SK-N-SH (cell line): ENCODE measurements around the gene TMEM87A.

ENCODE experiments used
- EZH2phosphoT487 ChIP-seq: fragments of 200-600 bp; sonication (generic); IDR thresholded peaks from 2 replicates; pipeline ENCODE4 v1.6.1; 2017; ENCODE audit warnings: low read depth, mixed run types, mild to moderate bottlenecking, antibody characterized with exemption, moderate library complexity, borderline replicate concordance
- JUND ChIP-seq: IDR thresholded peaks from 2 replicates; pipeline ENCODE4 v1.4.0; 2012
- MEF2A ChIP-seq: IDR thresholded peaks from 2 replicates; pipeline ENCODE4 v1.4.0; 2012; ENCODE audit warnings: low read depth, borderline replicate concordance
- MXI1 ChIP-seq: IDR thresholded peaks from 2 replicates; pipeline ENCODE4 v1.6.1; 2012; ENCODE audit warnings: mild to moderate bottlenecking, low read depth, low read length, improper control_type of control experiment
- PBX3 ChIP-seq: IDR thresholded peaks from 2 replicates; pipeline ENCODE4; 2012
- REST ChIP-seq: IDR thresholded peaks from 2 replicates; pipeline ENCODE4 v1.6.1; 2012; ENCODE audit warnings: mild to moderate bottlenecking, low read depth, low read length, moderate library complexity
- RFX5 ChIP-seq: IDR thresholded peaks from 2 replicates; pipeline ENCODE4 v1.6.1; 2012; ENCODE audit warnings: mild to moderate bottlenecking, improper control_type of control experiment, low read length
- TAF1 ChIP-seq: IDR thresholded peaks from 2 replicates; pipeline ENCODE4 v1.6.1; 2012; ENCODE audit warnings: low read depth, mild to moderate bottlenecking, low read length, moderate library complexity, borderline replicate concordance
- TF ChIP-seq, protein P1 (sequence below): fragments of 200-600 bp; sonication (generic); IDR thresholded peaks from 2 replicates; pipeline ENCODE4 v1.6.1; 2017; ENCODE audit warnings: antibody characterized with exemption, mild to moderate bottlenecking, moderate library complexity
- TF ChIP-seq, protein P2 (sequence below): IDR thresholded peaks from 2 replicates; pipeline ENCODE4 v1.4.0; 2012; ENCODE audit warnings: low read depth, borderline replicate concordance
- TF ChIP-seq, protein P3 (sequence below): IDR thresholded peaks from 2 replicates; pipeline ENCODE4 v1.4.0; 2012; ENCODE audit warnings: low read depth

- TF ChIP-seq, protein P1, sequence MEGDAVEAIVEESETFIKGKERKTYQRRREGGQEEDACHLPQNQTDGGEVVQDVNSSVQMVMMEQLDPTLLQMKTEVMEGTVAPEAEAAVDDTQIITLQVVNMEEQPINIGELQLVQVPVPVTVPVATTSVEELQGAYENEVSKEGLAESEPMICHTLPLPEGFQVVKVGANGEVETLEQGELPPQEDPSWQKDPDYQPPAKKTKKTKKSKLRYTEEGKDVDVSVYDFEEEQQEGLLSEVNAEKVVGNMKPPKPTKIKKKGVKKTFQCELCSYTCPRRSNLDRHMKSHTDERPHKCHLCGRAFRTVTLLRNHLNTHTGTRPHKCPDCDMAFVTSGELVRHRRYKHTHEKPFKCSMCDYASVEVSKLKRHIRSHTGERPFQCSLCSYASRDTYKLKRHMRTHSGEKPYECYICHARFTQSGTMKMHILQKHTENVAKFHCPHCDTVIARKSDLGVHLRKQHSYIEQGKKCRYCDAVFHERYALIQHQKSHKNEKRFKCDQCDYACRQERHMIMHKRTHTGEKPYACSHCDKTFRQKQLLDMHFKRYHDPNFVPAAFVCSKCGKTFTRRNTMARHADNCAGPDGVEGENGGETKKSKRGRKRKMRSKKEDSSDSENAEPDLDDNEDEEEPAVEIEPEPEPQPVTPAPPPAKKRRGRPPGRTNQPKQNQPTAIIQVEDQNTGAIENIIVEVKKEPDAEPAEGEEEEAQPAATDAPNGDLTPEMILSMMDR: no peak
- TF ChIP-seq MEF2A (no peak), RFX5 (no peak), JUND (no peak), PBX3 (no peak), REST (no peak), TAF1 (no peak), EZH2phosphoT487 (no peak), MXI1 (no peak)
- TF ChIP-seq, protein P2, sequence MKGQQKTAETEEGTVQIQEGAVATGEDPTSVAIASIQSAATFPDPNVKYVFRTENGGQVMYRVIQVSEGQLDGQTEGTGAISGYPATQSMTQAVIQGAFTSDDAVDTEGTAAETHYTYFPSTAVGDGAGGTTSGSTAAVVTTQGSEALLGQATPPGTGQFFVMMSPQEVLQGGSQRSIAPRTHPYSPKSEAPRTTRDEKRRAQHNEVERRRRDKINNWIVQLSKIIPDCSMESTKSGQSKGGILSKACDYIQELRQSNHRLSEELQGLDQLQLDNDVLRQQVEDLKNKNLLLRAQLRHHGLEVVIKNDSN: no peak
- TF ChIP-seq, protein P3, sequence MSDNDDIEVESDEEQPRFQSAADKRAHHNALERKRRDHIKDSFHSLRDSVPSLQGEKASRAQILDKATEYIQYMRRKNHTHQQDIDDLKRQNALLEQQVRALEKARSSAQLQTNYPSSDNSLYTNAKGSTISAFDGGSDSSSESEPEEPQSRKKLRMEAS: no peak
These were observed 108.1 kb downstream of the TMEM87A start for GRCh38 chr15:42165106-42165505.
